Ishikawa (cell line): Measurements from ENCODE around the gene ZCCHC14.

ENCODE experiments used
- CEBPB ChIP-seq: IDR thresholded peaks from 2 replicates; pipeline ENCODE4 v1.6.1; 2012
- CREB1 ChIP-seq: IDR thresholded peaks from 2 replicates; pipeline ENCODE4 v1.6.1; 2012; ENCODE audit warnings: low read depth
- EGR1 ChIP-seq: IDR thresholded peaks from 2 replicates; pipeline ENCODE4 v1.6.1; 2012
- EP300 ChIP-seq: IDR thresholded peaks from 2 replicates; pipeline ENCODE4 v1.6.1; 2012; ENCODE audit warnings: borderline replicate concordance
- FOXM1 ChIP-seq: IDR thresholded peaks from 2 replicates; pipeline ENCODE4 v1.6.1; 2012; ENCODE audit warnings: low read depth, borderline replicate concordance
- NFIC ChIP-seq: IDR thresholded peaks from 2 replicates; pipeline ENCODE4 v1.6.1; 2012
- RAD21 ChIP-seq: IDR thresholded peaks from 2 replicates; pipeline ENCODE4 v1.6.1; 2012; ENCODE audit warnings: low read depth
- TAF1 ChIP-seq: IDR thresholded peaks from 2 replicates; pipeline ENCODE4 v1.6.1; 2012; ENCODE audit warnings: low read depth, mild to moderate bottlenecking
- TCF12 ChIP-seq: IDR thresholded peaks from 2 replicates; pipeline ENCODE4 v1.6.1; 2012; ENCODE audit warnings: low read depth
- TEAD4 ChIP-seq: IDR thresholded peaks from 2 replicates; pipeline ENCODE4 v1.6.1; 2012
- YY1 ChIP-seq: IDR thresholded peaks from 2 replicates; pipeline ENCODE4 v1.6.1; 2012; ENCODE audit warnings: low read depth
- ZBTB7A ChIP-seq: IDR thresholded peaks from 2 replicates; pipeline ENCODE4 v1.6.1; 2012; ENCODE audit warnings: low read depth
- TF ChIP-seq, protein P1 (sequence below): IDR thresholded peaks from 2 replicates; pipeline ENCODE4 v1.6.1; 2012
- TF ChIP-seq, protein P2 (sequence below): IDR thresholded peaks from 2 replicates; pipeline ENCODE4 v1.6.1; 2012; ENCODE audit warnings: low read depth, mild to moderate bottlenecking
- TF ChIP-seq, protein P3 (sequence below): IDR thresholded peaks from 2 replicates; pipeline ENCODE4 v1.6.1; 2012

Gene ZCCHC14

DNA sequence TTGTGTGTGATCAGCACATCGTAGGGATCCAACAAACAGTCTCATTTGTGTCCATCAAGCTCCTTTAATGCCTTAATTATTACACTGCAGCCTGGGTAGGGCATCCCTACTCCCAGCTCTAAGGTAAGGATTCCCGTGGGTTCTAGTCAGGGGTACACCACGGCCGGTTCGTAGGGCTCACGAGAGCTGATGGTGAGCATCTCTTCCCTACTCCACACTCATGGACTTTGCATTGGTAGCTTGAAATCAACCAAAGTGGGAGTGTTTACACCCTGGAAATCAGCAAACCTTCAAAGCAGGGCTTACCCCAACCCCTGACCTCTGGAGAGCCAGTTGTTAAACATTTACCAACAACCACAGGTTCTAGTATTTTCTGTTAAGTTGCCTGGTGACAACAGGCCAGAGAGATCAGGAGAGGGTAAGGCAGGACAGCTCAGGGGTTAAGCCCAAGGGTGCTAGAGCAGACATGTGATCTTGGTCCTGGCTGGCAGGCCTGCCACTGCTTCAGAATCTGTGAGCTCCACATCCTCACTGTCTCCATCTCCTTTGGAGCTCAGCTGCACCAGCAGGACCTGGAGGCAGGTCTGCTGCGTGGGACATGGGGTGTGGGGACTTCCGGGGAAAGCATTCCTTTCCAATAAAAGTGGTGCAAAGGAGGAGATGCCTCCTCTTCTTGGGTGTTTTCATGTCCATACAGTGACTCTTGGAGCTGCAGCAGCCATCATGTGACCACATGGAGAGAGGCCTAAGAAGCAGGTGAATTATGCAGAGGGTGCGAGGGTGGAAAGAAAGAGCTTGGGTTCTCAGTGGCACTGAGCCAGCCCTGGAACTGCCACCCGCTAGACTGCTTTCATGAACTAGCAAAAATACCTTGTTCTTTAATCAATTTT lies 36.1 kb upstream of the ZCCHC14 start:
- TF ChIP-seq EGR1 (no peak), TAF1 (no peak), RAD21 (no peak), YY1 (no peak), CREB1 (no peak), TCF12 (no peak), NFIC (no peak), ZBTB7A (no peak), FOXM1 (no peak), EP300 (no peak), CEBPB (no peak), TEAD4 (no peak)
- TF ChIP-seq, protein P1, sequence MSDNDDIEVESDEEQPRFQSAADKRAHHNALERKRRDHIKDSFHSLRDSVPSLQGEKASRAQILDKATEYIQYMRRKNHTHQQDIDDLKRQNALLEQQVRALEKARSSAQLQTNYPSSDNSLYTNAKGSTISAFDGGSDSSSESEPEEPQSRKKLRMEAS = no peak
- TF ChIP-seq, protein P2, sequence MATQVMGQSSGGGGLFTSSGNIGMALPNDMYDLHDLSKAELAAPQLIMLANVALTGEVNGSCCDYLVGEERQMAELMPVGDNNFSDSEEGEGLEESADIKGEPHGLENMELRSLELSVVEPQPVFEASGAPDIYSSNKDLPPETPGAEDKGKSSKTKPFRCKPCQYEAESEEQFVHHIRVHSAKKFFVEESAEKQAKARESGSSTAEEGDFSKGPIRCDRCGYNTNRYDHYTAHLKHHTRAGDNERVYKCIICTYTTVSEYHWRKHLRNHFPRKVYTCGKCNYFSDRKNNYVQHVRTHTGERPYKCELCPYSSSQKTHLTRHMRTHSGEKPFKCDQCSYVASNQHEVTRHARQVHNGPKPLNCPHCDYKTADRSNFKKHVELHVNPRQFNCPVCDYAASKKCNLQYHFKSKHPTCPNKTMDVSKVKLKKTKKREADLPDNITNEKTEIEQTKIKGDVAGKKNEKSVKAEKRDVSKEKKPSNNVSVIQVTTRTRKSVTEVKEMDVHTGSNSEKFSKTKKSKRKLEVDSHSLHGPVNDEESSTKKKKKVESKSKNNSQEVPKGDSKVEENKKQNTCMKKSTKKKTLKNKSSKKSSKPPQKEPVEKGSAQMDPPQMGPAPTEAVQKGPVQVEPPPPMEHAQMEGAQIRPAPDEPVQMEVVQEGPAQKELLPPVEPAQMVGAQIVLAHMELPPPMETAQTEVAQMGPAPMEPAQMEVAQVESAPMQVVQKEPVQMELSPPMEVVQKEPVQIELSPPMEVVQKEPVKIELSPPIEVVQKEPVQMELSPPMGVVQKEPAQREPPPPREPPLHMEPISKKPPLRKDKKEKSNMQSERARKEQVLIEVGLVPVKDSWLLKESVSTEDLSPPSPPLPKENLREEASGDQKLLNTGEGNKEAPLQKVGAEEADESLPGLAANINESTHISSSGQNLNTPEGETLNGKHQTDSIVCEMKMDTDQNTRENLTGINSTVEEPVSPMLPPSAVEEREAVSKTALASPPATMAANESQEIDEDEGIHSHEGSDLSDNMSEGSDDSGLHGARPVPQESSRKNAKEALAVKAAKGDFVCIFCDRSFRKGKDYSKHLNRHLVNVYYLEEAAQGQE = no peak
- TF ChIP-seq, protein P3, sequence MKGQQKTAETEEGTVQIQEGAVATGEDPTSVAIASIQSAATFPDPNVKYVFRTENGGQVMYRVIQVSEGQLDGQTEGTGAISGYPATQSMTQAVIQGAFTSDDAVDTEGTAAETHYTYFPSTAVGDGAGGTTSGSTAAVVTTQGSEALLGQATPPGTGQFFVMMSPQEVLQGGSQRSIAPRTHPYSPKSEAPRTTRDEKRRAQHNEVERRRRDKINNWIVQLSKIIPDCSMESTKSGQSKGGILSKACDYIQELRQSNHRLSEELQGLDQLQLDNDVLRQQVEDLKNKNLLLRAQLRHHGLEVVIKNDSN = no peak

DNA sequence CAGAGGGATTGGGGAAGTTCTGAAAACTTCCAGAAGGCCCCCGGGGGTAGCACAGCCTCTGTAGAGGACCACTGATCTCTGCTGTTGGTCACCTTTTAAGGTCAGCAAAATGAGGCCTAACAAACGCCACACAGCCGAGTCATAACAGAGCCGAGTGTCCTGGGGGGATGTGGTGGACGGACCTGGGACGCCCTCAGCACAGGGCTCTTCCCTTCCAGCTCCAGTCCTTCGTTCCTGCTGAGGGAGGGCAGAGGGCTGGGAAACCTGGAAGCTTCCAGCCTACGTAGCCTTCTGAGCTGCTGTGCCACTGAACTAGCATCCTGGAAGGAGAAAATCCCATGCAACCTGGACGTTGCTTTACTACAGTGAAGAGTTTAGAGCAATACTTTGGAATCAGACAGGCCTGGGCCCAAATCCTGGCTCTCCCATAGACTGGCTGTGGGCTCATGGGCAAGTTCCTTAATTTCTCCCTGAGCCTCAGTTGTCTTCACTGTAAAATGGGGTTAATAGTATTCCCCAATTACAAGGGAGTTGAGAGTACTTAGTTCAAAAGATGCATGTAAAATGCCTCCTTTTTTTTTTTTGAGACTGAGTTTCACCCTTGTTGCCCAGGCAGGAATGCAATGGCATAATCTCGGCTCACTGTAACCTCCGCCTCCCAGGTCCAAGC lies 34.4 kb upstream of the ZCCHC14 start:
- TF ChIP-seq RAD21 (no peak), EP300 (no peak), CREB1 (no peak), TAF1 (no peak)

DNA sequence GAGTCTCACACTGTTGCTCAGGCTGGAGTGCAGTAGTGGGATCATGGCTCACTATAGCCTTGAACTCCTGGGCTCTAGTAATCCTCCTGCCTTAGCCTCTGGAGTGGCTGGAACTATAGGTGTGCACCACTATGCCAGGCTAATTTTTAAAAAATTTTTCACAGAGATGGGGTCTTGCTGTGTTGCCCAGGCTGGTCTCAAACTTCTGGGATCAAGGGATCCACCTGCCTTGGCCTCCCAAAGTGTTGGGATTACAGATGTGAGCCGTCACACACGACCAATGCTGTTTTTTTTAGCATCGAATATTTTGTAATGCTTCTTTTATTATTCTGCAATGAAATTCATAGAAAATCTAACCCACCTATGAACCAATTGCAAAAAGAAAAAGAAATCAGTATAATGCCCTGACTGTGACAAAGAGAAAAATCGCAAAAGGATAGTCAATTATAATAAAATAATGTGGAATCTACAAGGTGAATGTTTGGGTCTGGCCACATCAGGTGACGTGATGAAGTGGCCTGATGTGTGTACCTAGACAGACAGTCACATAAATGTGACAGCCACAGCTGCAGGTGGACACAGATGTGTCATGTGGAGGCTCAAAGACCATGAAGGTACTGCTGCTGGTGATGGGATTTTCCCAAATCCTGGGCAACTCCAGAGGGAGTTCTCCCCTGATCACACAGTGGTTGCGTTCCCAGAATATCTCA lies 33.6 kb upstream of the ZCCHC14 start:
- TF ChIP-seq ZBTB7A = no peak
- TF ChIP-seq RAD21 = no peak
- TF ChIP-seq TCF12 = no peak

DNA sequence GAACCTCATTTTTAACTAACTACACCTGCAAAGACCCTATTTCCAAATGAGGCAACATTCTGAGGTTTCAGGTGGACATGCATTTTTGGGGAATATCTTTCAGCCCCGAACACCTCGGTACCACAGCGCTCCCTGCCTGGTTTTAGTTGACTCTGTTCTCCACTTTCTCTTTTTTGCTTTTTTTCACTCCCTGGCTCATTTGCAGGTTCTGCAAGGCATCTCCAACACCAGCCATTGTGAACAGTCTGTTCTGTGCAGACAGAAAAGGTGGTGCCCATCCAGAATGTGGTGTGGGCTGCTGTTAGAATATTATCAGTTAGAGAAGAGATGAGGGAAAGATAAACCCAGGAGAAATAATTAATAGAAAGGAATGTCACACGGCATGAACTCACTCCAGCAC lies 32.5 kb upstream of the ZCCHC14 start:
- TF ChIP-seq TCF12 (no peak), YY1 (no peak), TEAD4 (no peak), EP300 (no peak), FOXM1 (no peak)

DNA sequence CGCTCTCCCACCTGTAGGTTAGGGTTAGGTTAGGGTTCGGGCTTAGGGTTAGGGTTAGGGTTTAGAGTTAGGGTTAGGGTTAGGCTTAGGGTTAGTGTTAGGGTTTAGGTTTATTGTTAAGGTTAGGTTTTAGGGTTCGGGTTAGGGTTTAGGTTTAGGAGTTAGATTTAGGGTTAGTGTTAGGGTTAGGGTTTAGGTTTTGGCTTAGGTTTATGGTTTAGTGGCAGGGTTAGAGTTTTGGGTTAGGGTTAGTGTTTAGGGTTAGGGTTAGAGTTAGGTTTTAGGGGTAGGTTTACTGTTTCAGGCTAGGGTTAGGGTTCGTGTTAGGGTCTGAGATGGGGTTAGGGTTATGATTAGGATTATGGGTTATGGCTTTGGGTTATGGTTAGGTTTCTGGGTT lies 31.6 kb upstream of the ZCCHC14 start:
- TF ChIP-seq TCF12 (no peak), CEBPB (no peak), NFIC (no peak), ZBTB7A (no peak), EGR1 (no peak), FOXM1 (no peak)
- TF ChIP-seq, protein P3 = no peak
- TF ChIP-seq, protein P1 = no peak

DNA sequence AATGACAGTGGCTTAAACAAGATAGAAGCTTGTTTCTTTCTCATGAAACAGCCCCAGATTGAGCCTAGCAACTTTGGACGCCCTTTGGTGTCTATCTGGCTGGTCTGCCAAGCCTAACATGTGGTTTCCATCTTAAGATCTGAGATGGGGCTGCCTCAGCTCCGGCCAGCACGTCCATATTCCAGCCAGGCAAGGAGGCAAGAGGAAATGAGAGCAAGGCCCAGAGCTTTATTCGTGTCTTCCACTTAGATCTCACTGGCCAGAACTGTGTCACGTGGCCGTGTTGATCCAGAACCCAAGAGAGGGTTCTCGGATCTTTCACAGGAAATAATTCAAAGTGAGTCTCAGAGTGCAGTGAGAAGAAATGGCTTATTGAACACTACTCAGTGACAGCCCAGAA lies 28.9 kb upstream of the ZCCHC14 start:
- TF ChIP-seq, protein P3 = peak; percentile 44; the same call in 1 of the 2 replicates

DNA sequence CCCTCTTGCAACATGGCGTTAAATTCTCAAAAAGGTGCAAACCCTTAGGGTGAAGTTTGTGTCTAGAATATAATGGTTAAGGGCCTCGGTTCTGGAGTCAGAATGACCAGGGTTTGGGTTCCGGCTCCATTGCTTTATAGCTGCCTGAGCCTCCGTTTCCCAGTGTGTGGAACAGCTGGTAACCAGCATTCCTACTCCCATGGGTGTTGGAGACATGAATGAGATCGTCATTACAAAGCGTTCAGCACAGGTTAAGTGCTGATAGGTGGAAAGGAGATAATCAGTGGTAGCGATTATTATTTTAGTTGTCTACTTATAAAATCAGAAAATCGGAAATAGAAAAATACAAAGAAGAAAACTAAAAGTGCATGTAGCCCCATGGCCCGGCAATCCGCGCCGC lies 23.5 kb upstream of the ZCCHC14 start:
- no peak for TF ChIP-seq TCF12
- TF ChIP-seq, protein P1 = no peak
- no peak for TF ChIP-seq TAF1
- no peak for TF ChIP-seq EGR1
- TF ChIP-seq ZBTB7A = no peak
- TF ChIP-seq FOXM1 = no peak
- no peak for TF ChIP-seq NFIC
- TF ChIP-seq RAD21 = no peak
- TF ChIP-seq, protein P2 = no peak
